Adipose tissue (tissue), 3 donors: Measurements from ENCODE around the gene CLEC18B. TPM values are rescaled to one million over a fixed set of nuclear protein-coding genes. Genes with fewer than 3 reads are reported as not detected.
"Not testable (repeated sequence)": the region's sequence is repeated elsewhere in the genome, so short reads cannot be mapped to it uniquely, and the experiment has no call there.

Experiments used
- H3K27ac ChIP-seq: one replicate; pipeline ENCODE4 v1.5.1; 2013; ENCODE audit warnings: low read depth, low read length
- WGBS, 3 donors: extraction: QIAGEN DNeasy Blood & Tissue Kit; methylation state at CpG; one replicate each; pipeline ENCODE4 v1.1.7; 2013; 5-methylcytosine and 5-hydroxymethylcytosine counted together
- polyA plus RNA-seq, 3 donors: library from polyadenylated mRNA; stranded (reverse); fragments of 200-250 nt; gene quantifications; one replicate each; pipeline ENCODE4 v1.2.3, GENCODE V29; 2013
- donor health status: healthy with polysubstance abuse.
- donor health status: Bipolar disorder and iron deficiency.
- donor health status: healthy.

CLEC18B gene
- polyA plus RNA-seq, 3 donors: 0.15 to 0.71 (median 0.45) TPM

- WGBS, 3 donors: 71 to 76% (median 71%) methylated on average over 5 of the region's 13 CpGs
- H3K27ac ChIP-seq: not testable (repeated sequence)
Measured at GRCh38 chr16:74412138-74412774, 9.0 kb downstream of the CLEC18B start.

- 89 to 91% (median 89%) methylated on average over 3 to 9 of the region's 9 CpGs for WGBS, 3 donors
- H3K27ac ChIP-seq: not testable (repeated sequence)
Measured at GRCh38 chr16:74410981-74411380, 10.3 kb downstream of the CLEC18B start.

DNA sequence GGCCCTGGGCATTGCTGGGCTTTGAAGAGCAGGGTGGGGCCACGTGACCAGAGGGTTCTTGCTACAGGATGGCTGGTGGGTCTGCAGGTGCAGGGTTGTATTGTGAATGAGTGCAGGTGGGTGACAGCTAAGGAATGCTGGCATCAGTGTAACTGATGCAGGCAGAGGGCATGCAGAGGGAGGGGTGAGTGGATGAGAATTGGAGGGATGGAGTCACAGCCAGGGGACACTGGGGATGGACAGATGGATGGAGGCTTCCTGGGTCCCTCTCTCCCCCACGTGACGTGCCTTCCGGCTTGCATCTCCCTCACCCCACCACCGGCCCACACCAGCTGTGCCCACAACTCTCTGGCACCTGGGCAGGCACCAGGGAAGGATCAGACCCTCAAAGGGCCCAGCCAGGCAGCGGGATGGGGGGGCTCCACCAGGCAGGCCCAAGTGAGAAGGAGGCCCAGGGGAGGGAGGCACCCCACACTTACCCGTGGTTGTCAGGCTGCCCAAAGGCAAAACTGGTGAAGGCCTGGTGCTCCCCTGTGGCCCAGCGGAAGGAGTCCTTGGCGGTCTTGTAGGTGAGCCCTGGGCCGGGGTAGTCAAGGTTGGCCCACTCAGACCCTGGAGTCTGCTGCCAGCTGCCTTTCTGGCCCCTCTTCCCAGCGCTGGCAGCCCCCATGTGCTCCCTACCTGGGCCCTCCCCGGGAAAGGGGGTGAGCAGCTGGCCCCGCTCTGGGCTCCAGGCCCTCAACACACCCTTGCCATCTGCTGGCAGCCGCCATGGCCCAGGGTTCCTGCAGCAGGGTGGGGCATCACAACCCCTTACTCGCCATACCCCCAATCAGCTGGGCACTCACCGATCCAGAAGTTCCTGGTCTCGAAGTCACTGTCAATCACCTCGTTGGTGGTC lies 11.0 kb downstream of the CLEC18B start:
- not testable (repeated sequence) for H3K27ac ChIP-seq
- 85 to 91% (median 87%) methylated on average over 7 to 9 of the region's 18 CpGs for WGBS, 3 donors

DNA sequence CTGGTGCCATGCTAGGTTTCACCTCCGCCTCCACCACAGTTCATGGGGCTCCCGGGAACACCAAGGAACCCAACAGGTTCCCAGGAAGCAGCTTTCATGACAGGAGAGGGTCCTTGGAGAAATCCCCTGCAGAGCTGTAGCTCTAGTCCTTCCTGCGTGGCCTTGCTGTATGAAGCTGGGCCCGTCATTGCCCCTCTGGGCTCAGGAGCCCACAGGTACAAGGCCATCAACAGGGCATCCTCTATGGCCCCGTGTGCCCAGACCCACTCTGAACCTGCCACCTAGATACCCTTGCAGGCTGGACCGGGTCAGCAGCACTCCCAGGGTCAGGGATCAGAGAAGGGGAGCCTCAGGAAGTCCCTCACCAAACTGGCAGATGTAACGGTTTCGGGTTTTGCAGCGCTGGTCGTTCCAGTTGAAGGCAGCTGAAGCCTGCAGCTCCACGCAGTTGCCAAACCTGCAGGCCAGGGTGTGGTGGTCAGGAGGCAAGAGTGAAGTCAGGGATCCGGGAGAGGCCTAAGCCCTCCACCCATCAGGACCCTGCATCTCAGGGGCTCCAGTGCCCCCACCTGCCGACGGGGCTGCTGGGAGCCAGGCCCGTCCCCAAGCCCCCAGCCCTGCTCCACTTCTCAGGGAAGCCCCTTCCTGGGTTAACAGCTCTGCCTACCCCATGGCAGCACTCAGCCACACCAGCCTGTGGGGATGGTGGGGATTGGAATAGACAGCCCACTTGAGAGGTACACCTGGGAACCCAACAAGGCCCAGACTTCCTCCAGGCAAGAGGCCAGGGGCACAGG lies 11.9 kb downstream of the CLEC18B start:
- WGBS, 3 donors: 91 to 93% (median 92%) methylated on average over 8 to 13 of the region's 15 CpGs
- H3K27ac ChIP-seq: not testable (repeated sequence)

DNA sequence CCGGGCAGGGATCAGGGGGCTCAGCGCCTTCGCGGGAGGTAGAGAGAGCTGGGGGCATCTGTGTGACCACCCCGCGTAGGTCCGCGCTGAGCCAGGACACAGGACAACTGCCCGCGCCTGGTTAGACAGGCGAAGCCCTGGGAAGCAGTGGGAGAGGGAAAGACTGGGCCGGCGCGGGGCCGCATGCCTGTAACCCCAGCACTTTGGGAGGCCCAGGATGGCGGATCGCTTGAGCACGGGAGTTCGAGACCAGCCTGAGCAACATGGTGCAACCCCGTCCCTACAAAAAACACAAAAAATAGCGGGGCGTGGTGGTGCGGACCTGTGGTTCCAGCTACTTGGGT lies 13.9 kb downstream of the CLEC18B start:
- WGBS, 3 donors: 4 to 22% (median 20%) methylated on average over 9 to 13 of the region's 23 CpGs

GRCh38 chr16:74406600-74407361 lies 14.5 kb downstream of the CLEC18B start:
- 1 to 5% (median 3%) methylated on average over 8 to 23 of the region's 71 CpGs for WGBS, 3 donors
- not testable (repeated sequence) for H3K27ac ChIP-seq

More for the DNA sequence above, 13.9 kb downstream of the CLEC18B start:
- not testable (repeated sequence) for H3K27ac ChIP-seq

GRCh38 chr16:74404148-74404933 lies 16.9 kb downstream of the CLEC18B start:
- 38 to 66% (median 49%) methylated on average over 5 to 6 of the region's 14 CpGs for WGBS, 3 donors
- not testable (repeated sequence) for H3K27ac ChIP-seq

- H3K27ac ChIP-seq: not testable (repeated sequence)
- 83 to 95% (median 92%) methylated on average over 3 of the region's 4 CpGs for WGBS, 3 donors
Measured at GRCh38 chr16:74400238-74400637, 21.0 kb downstream of the CLEC18B start.

- not testable (repeated sequence) for H3K27ac ChIP-seq
Measured at GRCh38 chr16:74398212-74398895, 22.9 kb downstream of the CLEC18B start.

DNA sequence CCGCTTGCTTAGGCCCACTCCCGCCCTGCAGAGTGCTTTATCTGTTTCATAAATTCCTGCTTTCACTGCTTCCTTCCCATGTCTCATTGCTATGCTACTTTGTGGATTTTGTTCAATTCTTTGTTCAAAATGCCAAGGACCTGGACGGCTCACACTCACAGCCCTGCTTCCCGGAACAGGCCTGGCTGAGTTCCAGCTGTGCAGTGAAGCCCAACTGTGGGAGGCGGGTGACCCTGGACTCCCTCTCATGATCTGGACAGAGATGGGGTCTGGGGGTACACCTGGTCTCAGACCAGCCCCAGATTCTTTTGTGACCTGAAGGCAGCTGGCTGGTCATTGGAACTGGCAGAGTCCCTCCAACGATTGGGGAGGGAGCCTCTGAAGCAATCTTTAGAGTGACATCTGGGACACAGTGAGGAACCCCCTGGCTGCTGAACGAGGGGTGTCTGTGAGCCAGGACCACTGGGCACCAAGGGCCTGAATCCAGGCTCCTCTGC lies 24.7 kb downstream of the CLEC18B start:
- WGBS, 3 donors: 28 to 45% (median 40%) methylated on average over 7 of the region's 7 CpGs

More at GRCh38 chr16:74398212-74398895, 22.9 kb downstream of the CLEC18B start:
- WGBS, 3 donors: 26 to 57% (median 35%) methylated on average over 11 to 12 of the region's 15 CpGs

GRCh38 chr16:74394604-74395003 lies 26.7 kb downstream of the CLEC18B start:
- not testable (repeated sequence) for H3K27ac ChIP-seq
- 81 to 90% (median 87%) methylated on average over 3 of the region's 5 CpGs for WGBS, 3 donors

More for the DNA sequence above, 24.7 kb downstream of the CLEC18B start:
- not testable (repeated sequence) for H3K27ac ChIP-seq

- 92 to 98% (median 94%) methylated on average over 8 to 9 of the region's 9 CpGs for WGBS, 3 donors
- H3K27ac ChIP-seq: not testable (repeated sequence)
Measured at GRCh38 chr16:74394131-74394530, 27.1 kb downstream of the CLEC18B start.

- 77 to 86% (median 83%) methylated on average over 8 to 9 of the region's 13 CpGs for WGBS, 3 donors
- not testable (repeated sequence) for H3K27ac ChIP-seq
Measured at GRCh38 chr16:74391454-74392050, 29.7 kb downstream of the CLEC18B start.

GRCh38 chr16:74382339-74383034 lies 38.8 kb downstream of the CLEC18B start:
- H3K27ac ChIP-seq: not testable (repeated sequence)
- WGBS, 3 donors: 40 to 67% (median 63%) methylated on average over 2 to 4 of the region's 6 CpGs

GRCh38 chr16:74373847-74374184 lies 47.5 kb downstream of the CLEC18B start:
- H3K27ac ChIP-seq: not testable (repeated sequence)
- WGBS, 3 donors: 92 to 95% (median 93%) methylated on average over 9 of the region's 9 CpGs
